HG02610 (cell line): Measurements from ENCODE around the gene RNASET2.

Source experiments
- ATAC-seq: cut with Tn5 transposase; IDR thresholded peaks from one replicate; pipeline ENCODE4 v1.9.1; 2021; ENCODE audit warnings: mild to moderate bottlenecking, moderate library complexity; ENCODE audit not compliant: unreplicated experiment

RNASET2 gene

DNA sequence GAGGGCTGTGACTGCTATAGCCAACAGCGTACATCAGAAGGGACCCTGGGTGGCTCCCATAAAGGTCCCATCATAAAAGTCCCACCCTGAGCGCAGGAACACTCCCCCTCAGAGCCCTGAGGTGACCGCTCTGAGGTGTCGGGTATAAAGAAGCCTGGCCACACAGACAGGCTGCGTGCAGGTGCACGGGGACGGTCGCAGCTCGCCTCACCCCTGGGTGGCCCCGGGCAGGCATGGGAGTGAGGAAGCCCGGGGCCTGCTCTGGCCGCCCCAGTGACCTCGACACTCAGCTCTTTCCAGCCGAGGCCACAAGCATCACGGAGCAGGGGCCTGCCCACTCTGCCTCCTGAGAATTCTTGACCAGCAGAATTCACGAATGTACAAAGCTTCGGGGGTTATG, 14.4 kb upstream of the RNASET2 start:
- no peak for ATAC-seq

DNA sequence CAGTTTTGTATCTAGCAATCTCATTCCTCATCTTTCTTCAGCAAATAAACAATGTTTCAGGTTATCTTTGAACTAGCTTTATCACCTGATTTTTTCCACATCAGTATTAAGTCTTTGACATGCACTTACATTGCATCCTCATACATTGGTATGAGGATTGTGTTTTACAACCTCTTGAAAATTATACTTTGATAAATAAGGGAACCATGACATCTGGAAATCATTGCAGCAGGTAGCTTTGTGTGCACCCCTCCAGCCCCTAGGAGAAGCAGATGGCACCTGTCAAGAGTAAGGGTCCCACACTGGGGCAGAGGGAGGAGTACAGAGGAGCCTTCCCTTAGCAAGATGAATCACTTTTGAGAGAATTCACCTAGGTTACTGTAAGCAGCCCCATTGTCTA, 13.7 kb upstream of the RNASET2 start:
- ATAC-seq, result no peak

- ATAC-seq, result no peak
These were observed 13.1 kb upstream of the RNASET2 start for GRCh38 chr6:166969390-166970002.

GRCh38 chr6:166966268-166966667, 9.9 kb upstream of the RNASET2 start:
- ATAC-seq, result no peak

- ATAC-seq, result no peak
These were observed 4.2 kb upstream of the RNASET2 start for GRCh38 chr6:166960609-166960978.

DNA sequence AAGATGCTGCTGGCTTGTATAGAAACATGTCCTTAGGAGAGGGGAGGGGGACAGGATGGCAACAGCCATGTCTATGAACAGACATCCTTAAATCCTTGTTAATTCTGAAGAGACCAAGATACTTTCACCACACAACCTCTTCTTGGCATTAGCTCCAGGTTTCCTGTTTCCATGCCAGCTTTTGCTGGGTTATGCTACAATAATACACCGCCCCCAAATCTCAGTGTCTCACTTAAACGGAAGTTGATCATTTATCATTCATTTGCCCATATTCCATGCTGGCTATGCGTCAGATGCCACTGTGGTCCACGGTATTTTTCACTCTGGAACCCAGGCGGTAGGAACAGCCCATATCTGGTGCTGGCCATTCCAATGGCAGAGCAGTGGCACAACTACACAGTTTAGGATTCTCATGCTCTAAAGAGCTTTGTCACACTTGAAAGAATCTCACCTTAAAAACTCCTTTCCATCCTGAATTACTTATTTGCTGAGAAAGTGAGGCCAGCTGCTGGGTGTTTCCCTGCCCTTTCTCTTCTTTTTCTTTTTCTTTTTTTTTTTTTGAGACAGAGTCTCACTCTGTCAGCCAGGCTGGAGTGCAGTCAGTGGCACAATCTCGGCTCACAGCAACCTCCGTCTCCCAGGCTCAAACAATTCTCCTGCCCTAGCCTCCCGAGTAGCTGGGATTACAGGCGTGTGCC, 3.7 kb upstream of the RNASET2 start:
- no peak for ATAC-seq

DNA sequence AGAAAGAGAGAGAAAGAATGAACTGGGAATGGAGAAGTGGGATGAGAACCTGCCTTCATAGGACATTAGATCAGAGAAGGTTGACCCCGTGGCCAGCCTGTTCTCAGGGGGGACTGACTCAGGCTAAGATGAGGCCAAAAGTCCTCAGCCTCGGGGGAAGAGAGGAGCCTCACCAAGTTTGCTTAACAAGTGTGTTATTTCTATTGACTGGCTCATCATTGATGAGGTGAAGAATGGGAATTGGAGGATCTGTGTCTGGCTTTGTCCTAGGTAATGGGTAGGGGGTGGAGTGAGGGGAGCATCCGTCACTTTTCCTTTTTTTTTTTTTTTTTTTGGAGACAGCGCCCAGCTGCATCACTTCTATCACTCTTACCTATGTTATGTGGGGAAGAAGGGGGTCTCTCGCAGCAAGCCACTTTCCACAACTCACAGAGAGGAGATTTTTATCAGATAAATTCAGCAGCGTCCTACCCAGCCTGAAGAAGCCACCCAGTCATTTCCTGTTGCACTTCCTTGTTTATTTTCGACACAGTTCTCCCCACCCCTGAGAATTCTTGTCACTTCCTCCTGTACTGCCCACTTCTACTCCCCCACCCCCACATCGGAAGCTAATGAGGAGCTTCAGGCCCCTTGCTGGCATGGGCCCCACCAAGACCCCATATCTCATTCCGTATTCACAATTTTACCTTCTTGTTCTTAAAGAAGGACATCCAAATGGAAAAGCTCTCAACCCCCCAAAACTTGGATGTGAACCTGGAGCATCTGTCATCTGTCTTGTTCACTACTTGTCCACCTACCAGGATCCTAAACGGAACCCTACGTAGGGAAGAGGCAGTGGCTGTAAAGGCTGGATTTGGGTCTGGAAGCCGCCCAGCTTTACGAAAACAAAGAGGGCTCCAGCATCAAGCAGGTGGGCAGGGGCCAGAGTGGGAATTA, 2.8 kb upstream of the RNASET2 start:
- ATAC-seq, result peak; percentile 17

- ATAC-seq, result no peak
These were observed 1.4 kb upstream of the RNASET2 start for GRCh38 chr6:166957805-166958076.

GRCh38 chr6:166957087-166957804, 896 bp upstream of the RNASET2 start:
- ATAC-seq, result peak; percentile 39

- peak; percentile 1 for ATAC-seq
These were observed 396 bp downstream of the RNASET2 start for GRCh38 chr6:166955865-166956443.

- ATAC-seq, result no peak
These were observed 1.1 kb downstream of the RNASET2 start for GRCh38 chr6:166955121-166955864.

DNA sequence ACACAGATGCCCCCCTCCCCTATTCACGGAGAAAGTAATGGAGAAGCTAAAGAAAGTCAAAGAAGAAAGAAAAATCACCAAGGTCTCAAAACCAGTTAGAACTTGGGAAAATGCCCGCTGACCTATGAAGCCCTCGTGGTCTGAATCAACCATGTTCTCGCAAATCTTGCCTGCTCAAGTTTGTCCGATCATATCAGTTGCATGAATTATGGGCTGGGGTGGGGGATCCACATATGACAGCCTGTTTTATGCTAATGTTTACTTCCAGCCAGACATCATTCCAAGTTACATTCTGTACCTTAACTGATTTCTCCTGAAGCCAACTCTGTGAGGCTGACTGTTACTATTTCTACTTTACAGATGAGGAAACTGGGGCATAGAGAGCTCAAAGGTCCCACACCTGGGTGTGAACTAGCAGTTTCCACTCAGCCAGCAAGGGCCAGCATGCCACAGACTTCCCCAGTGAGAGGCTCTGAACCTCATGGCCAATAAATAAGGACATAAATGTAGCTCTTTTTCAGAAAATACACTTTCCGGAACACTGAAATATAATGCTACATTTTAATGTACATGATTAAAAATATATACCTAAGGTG, 2.1 kb downstream of the RNASET2 start:
- no peak for ATAC-seq

- ATAC-seq, result no peak
These were observed 3.5 kb downstream of the RNASET2 start for GRCh38 chr6:166952567-166953486.

DNA sequence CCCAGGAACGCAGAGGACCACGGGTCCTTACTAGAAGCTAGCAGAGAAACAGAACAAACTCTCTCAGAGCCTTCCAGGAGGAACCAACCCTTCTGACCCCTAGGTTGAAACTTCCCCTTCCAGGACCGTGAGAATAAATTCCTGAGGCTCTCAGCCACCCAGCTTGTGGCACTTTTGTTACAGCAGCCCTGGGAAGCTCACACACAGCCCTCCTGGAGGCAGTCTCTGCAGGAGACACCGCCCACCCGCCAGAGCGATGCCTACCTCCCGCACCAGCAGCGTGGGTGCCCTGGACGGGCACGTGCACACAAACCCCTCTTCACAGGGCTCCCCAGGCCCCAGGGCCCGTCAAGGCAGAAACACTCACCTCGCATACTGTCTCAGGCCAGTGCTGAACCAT, 4.2 kb downstream of the RNASET2 start:
- no peak for ATAC-seq

- ATAC-seq, result no peak
These were observed 4.7 kb downstream of the RNASET2 start for GRCh38 chr6:166951670-166952060.

GRCh38 chr6:166950892-166951669, 5.3 kb downstream of the RNASET2 start:
- peak; percentile 95 for ATAC-seq

GRCh38 chr6:166950443-166950821, 5.9 kb downstream of the RNASET2 start:
- peak; percentile 29 for ATAC-seq
